ENCODE data around the gene BTBD7.

BTBD7 gene

GRCh38 chr14:93195316-93195999 lies 137.4 kb downstream of the BTBD7 start:
- no peak for TF ChIP-seq CTCF (conservative IDR thresholded peaks at IDR 0.05; ENCODE audit: low read depth)

More at GRCh38 chr14:93195316-93195999, 137.4 kb downstream of the BTBD7 start:
- no peak overlapping the region for H3K27ac ChIP-seq
- no peak for DNase-seq (ENCODE audit: low spot score)
- POLR2A ChIA-PET (ENCODE audit: low non-redundant PET): no interaction called here
- CTCF ChIA-PET: interaction anchor here (0.5 to 0.7 kb wide), 3 partner anchors 92 to 593 kb away, joined by 3 to 5 read pairs (median 5); partner anchors contain the start of gene PRIMA1
